GM12891 (cell line): Measurements from ENCODE around the gene EPB41L5.

Experiments
- DNase-seq: peaks from one replicate; pipeline ENCODE4 v3.0.0; 2011; ENCODE audit warnings: low spot score; ENCODE audit not compliant: insufficient read length
- FAIRE-seq: peaks from 2 replicates; lab custom pipeline; 2011; peaks lifted over from hg19 to GRCh38; lab: Jason Lieb, UNC
- PAX5 ChIP-seq: IDR thresholded peaks from 2 replicates; pipeline ENCODE4 v1.6.1; 2011; ENCODE audit warnings: low read length, moderate library complexity, mild to moderate bottlenecking; ENCODE audit not compliant: insufficient read depth, severe bottlenecking
- POLR2A ChIP-seq: IDR thresholded peaks from 2 replicates; pipeline ENCODE4 v1.6.1; 2011; ENCODE audit warnings: low read depth, low read length, control low read depth
- POLR2AphosphoS5 ChIP-seq: IDR thresholded peaks from 2 replicates; pipeline ENCODE4 v1.6.1; 2011; ENCODE audit warnings: low read depth, low read length, control low read depth
- POU2F2 ChIP-seq: IDR thresholded peaks from 2 replicates; pipeline ENCODE4 v1.6.1; 2011; ENCODE audit warnings: low read depth, mild to moderate bottlenecking, control low read depth, low read length, moderate library complexity
- SPI1 ChIP-seq: IDR thresholded peaks from 2 replicates; pipeline ENCODE4 v1.6.1; 2011; ENCODE audit warnings: low read depth, low read length, control low read depth
- TAF1 ChIP-seq: IDR thresholded peaks from 2 replicates; pipeline ENCODE4 v1.6.1; 2011; ENCODE audit warnings: low read depth, low read length, control low read depth

EPB41L5 gene

DNA sequence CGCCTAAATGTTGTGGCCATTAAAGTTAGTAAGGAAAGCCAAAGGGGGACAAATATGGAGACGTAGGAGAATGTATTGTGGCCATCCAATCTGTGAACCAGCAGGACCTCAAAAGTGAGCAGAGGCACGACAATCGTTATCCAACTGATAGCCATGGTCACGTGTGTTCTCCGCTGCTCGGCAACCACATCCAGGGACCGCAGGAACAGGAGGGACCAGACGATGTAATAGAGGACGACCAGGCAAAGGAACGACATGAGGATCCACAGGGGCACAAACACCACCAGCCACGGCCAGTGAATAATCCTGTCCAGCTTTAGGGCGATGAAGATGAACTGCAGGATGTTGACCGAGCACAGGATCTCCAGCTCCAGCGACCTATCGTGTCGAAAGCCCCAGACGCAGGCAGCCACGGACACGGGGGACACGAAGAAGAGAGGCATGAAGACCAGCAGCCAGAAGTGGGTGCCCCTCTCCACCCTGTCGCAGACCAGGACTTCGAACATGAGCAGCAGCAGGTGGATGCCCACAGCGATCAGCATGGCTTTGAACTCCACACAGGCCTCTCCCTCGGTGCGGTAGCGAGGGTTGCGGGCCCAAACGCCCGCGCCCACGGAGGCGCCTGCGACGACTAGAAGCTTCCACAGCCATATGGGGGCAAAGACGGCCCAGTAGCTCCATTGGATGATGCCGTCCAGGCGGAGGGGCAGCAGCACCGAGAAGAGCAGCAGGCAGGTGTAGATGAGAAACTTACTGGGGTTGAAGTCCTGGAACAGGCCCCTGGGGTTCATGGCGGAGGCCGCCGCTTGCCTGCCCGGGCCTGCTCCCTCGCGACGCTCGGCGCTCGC lies 209.5 kb downstream of the EPB41L5 start:
- DNase-seq: no peak
- TF ChIP-seq POLR2A: no peak
- no peak for TF ChIP-seq POLR2AphosphoS5
- no peak for TF ChIP-seq POU2F2
- TF ChIP-seq SPI1: no peak
- no peak for TF ChIP-seq TAF1
- FAIRE-seq: peak; percentile 28

GRCh38 chr2:120223034-120223912 lies 210.4 kb downstream of the EPB41L5 start, which contains the start of gene TMEM185B:
Gene TMEM185B (minus strand): TSS chr2:120223400. CDS start chr2:120222976, 424 bp downstream.
- DNase-seq: peak; percentile 94
- peak; percentile 97 for FAIRE-seq
- TF ChIP-seq TAF1: peak; percentile 43; the same call in 1 of the 2 replicates
- TF ChIP-seq POU2F2: no peak
- TF ChIP-seq POLR2A: peak; percentile 69
- no peak for TF ChIP-seq SPI1
- peak; percentile 68 for TF ChIP-seq PAX5
- peak; percentile 65 for TF ChIP-seq POLR2AphosphoS5

- TF ChIP-seq POLR2AphosphoS5 (no peak), SPI1 (no peak)
- FAIRE-seq (no peak), DNase-seq (no peak)
Measured at GRCh38 chr2:120224256-120224655, 211.4 kb downstream of the EPB41L5 start.

DNA sequence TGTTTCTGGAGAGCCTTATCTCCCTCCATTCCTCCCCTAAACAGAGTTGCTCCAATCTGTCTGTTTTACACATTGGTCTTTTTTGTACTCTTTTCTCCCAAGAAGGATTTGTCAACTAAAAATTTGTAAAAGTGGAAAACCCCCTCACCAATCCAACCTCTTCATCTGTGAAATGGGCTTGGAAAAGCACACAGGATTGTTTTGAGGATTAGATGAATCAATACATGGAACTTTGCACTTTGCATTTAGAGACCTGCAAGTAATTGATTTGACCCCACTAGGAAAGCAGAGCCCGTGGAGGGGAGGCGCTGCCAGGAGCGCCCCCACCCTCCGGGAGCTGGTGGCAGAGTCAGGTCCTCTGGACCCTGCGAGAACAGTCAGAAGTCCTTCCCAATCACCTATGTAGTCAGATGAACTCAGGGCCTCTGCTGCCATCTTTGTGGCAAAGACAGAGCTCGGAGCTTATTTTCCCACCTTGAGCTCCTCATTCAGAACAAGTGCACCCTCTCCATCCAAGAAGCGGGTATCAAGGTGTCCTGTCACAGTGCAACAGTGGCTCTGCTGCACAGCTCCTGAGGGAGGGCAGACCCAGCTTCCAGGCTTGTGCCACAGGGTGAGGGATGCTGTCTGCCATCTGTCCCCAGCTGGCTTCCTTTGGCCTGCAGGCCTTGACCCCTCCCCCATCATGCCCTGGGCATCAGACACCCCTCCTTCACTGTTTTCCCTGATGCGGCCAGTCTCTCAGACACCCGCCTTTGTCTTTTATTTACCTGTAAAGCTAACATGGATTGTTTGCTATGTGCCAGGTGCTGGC lies 212.1 kb downstream of the EPB41L5 start:
- DNase-seq: no peak
- FAIRE-seq: no peak
- TF ChIP-seq POLR2AphosphoS5 (no peak), TAF1 (no peak), SPI1 (no peak), POU2F2 (no peak), PAX5 (no peak), POLR2A (no peak)

GRCh38 chr2:120225549-120226065 lies 212.7 kb downstream of the EPB41L5 start:
- TF ChIP-seq POU2F2: no peak
- FAIRE-seq: no peak
- no peak for DNase-seq

DNA sequence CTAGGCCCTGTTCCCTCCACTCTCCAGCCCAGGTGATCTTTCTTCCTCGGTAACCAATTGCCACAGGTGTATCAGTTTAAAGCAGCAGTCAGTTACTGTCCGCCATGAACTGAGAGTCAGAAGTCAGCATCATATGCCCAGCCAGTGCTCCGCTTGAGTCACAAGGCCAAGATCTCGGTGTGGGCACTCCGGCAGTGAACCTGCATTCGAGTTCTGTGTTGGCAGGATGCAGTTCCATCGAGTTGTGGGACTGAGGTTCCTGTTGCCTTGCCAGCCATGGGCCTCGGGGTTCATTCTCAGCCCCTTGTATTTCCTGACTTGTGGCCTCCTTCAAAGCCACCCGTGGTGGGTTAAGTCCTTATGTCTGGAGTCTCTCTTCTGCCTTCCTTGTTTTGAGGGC lies 213.4 kb downstream of the EPB41L5 start:
- TF ChIP-seq TAF1: no peak
- TF ChIP-seq POLR2AphosphoS5: no peak
- no peak for TF ChIP-seq POLR2A
- TF ChIP-seq SPI1: no peak
- TF ChIP-seq PAX5: no peak
- TF ChIP-seq POU2F2: no peak
- no peak for DNase-seq
- FAIRE-seq: no peak

DNA sequence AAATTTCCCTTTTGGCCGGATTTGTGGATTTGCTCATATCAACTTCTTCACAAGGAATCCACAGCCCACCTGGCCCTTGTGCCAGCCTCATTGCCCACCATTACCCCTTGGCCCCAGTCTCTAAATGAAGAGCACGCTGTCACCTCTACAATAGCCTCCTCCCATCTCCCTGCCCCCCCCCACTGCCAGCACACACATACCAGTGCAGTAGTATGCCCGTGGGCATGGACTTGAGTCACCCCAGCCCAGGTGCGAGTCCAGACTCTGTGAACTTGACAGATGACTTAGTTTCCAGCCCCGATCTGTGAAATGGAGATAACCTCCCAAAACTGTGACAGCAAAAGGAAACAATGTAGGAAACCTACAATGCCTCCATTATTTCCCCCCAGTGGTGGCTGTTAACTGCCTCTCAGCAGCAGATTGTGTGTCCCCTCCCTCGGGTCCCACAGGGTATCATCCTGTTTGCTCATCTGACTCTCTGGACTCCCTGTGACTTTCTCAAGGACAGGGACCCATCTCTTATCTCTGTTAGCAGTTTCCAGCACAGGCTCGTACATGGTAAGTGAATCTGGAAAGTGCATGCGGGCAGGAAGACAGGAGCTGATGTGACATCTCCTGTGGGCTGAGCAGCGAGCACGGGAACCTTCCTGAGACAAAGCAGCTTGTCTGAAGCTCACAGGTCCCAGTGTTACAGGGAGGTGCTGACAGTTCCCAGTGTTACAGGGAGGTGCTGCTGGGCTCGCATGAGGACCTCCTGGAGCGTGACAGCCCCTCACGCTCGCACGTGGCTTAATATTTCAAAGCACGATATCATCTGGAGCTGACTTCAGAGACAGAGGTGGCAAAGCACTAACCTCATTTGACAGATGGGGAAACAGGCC lies 214.5 kb downstream of the EPB41L5 start:
- TF ChIP-seq TAF1 (no peak), SPI1 (no peak), POU2F2 (no peak), PAX5 (no peak), POLR2AphosphoS5 (no peak), POLR2A (no peak)
- FAIRE-seq (no peak), DNase-seq (no peak)

GRCh38 chr2:120228503-120228902 lies 215.6 kb downstream of the EPB41L5 start:
- no peak for DNase-seq
- no peak for FAIRE-seq
- TF ChIP-seq TAF1 (no peak), PAX5 (no peak), SPI1 (no peak), POU2F2 (no peak), POLR2AphosphoS5 (no peak), POLR2A (no peak)
